Stimulated activated CD8-positive, alpha-beta memory T cell treated with anti-CD3 and anti-CD28 coated beads, Interleukin-7, amount 100 ng/mL, for 48 hours (primary cell): ENCODE data around the gene SHISA6.

Source experiments
- DNase-seq, 2 donors: peaks; one replicate each; pipeline ENCODE4 v3.0.0-alpha.2; 2020; ENCODE audit warnings: low read depth in 1 of 2; ENCODE audit errors: extremely low read depth in 1 of 2

The SHISA6 gene

DNA sequence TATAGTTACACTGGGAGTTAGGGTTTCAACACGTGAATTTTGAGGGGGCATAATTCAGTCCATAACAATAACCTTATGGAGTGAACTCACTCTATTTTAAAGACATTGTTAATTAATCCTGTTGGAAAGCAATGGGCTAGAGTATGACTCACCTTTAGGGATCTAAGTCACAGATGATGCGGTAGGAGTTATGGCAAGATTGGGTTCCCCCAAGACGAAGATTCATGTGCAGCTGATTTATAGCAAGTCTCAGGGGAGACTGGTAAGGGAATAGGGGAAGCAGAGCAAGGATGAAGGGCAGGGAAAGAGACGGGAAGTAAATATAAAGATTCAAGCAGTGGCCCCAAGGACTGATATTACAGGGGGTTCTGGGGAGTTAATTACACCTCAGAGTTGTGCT, 197.7 kb downstream of the SHISA6 start:
- no peak for DNase-seq

DNA sequence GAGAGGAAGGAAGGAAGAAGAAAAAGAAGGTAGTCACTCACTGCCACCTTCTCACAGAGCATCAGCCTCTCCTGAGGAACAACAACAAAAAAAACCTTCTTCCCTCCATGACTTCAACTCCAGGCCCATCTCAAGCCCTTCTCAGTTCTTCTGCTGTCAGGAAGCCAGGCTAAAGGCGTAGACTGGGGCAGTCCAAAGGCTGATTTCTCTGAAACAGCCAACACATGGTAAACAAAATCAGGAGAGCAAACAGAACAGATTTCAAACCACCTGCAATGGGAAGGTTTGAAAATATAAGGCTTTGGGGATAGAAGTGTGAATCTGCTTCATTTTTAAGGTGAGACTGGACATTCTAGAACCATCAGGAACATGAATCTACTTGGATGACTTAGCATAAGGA, 200.0 kb downstream of the SHISA6 start:
- no peak for DNase-seq

DNA sequence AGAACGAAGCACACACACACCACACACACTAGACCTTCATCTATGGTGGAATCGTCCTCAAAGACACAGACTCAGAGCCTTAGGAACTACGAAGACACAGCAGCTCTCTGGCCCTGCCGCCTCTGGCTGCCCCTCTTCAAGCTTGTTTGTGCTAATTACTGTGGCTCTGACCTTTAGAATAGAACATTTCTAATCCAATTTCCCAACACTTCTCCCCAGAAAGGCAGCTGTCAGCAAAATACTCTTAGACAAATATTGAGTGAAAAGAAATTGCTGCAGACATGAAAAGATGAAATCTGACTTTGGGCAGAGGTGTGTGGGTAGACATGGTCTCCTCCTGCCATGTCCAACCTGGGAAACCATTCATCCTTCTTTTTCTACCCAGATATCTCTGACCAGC, 205.3 kb downstream of the SHISA6 start:
- DNase-seq, result no peak

DNA sequence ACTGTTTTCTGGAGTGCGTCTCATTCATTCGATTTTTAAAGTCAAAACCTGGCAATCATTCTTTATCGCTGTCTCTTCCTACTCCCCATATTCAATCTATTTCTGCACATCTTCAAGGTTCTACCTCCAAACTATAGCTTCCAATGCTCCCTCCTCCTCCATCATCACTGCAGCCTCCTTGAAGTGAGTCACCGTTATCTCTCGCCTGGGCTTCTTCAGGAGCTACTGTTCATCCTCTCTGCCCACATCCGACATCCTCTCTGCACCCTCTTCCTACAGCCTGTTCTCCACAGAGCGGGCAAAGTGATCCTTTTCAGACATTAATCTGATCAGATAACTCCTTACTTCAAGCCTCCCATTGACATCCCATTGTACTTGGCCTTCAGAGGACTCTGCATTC, 213.1 kb downstream of the SHISA6 start:
- DNase-seq, result no peak

DNA sequence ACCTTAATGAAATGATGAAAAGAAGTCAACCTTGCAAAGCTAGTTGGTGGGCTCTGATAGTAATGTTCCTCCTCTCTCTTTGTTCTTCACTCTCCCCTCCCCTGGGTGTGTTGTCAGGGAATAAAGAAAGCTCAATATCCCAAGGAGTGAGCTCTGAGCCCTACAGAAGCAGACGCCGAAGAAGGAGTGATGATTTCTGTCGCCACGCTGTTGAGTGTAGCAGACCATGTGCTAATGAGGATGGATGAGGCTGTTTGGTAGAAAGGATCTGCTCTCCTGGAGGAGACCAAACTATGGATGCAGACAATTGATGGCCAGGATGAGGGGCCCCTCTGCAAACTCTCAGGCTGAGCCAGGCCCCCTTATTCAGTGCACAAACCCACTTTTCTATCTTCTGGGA, 217.3 kb downstream of the SHISA6 start:
- DNase-seq, result no peak

DNA sequence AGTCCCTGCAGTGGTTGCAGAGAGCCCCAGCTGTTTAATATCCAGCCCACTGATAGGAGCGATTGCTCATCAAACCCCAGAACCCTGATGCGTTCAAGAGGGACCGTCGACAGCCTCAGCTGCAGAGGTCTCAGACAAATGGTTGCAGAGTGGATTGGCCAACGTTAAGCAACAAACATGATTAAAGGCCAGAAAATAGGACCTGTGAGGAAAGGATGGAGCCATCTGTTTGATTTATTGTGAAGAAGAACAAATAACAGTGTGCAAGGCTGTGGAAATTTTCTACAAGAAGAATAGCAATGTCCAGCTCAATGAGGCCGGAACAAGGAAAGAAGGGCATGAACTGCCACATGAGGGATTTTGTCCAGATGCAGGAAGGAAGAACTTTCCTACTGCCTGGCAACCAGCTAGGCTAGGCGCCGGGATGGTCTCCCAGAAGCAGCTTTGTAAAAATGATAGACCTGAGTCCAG, 218.9 kb downstream of the SHISA6 start:
- no peak for DNase-seq

DNA sequence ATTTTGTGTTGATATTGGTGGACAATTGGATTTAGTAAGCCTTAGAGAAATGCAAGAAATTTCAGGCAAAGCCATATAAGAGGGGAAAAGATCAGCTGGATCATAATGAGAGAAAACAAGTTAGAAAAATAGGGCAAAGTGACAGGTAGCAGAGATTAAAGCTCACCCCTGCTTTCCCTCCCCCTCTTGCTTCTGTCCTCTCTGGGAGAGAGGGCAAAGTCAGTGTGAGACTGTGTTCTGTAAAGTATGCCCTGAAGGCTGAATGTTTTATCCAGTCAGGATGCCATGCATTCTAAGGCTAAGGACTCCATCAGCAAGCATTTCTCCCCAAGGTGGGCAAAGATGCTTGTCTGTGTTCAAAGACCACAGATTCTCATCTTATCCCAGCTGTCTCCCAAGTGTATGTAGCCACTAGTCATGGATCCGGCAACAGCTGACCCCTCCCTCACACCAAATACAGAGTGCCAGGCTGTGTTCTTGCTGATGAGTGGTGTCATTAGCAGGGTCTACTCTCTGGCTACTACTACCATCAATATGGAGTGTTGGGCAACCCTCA, 221.1 kb downstream of the SHISA6 start:
- DNase-seq, result no peak

DNA sequence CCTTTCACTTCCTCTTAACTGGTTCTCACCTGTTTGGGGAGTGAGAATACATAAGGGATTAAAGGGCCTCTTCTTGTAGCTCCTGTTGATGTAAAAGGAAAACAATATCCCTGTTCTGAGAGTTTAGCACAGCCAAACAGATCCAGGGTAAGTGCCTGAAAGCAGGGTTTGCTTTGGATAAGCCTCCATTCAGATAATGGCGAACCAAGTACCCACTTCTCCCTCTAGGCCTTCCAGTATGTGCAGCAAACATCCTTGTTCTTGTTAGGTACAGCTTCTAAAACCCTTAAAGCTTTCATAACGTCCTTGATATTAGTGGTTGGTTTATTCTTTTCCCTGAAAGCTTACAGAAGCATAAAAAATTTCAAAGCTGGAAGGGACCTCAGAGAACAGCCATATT, 226.6 kb downstream of the SHISA6 start:
- DNase-seq, result no peak

DNA sequence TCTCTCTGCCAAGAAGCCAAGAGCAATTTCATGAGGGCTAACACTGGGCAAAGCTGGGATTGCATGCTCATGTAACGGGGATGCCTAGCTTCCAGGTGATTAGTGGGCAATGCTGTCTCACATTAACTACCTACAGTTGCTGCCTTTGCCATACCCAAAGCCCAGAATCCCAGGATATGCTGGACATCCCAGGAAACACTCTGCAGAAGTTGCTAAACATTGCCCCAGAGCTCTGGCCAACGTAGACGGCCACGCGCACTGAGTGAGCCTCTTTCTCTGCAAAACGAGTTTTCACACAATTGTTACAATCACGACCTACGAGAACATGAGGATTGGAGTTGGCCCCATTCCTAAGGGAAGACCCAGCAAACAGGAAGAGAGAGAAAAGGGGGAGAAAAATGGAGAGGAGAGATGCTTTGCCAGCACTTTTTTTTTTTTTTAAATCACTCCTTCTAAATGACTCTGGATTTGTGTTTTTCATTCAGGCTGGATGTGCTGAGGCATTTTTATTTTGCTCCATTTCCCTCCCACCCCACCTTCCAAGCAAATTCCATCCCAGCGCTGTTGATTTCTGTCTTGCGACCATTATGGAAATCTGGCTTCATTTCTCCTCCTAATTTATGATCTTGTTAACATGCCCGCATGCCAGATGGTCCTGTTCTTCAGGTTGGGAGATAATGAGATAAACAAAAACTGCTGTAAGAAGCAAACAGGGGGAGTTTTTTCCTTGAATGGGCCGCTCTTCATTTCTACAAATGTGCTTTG, 244.5 kb downstream of the SHISA6 start:
- no peak for DNase-seq

DNA sequence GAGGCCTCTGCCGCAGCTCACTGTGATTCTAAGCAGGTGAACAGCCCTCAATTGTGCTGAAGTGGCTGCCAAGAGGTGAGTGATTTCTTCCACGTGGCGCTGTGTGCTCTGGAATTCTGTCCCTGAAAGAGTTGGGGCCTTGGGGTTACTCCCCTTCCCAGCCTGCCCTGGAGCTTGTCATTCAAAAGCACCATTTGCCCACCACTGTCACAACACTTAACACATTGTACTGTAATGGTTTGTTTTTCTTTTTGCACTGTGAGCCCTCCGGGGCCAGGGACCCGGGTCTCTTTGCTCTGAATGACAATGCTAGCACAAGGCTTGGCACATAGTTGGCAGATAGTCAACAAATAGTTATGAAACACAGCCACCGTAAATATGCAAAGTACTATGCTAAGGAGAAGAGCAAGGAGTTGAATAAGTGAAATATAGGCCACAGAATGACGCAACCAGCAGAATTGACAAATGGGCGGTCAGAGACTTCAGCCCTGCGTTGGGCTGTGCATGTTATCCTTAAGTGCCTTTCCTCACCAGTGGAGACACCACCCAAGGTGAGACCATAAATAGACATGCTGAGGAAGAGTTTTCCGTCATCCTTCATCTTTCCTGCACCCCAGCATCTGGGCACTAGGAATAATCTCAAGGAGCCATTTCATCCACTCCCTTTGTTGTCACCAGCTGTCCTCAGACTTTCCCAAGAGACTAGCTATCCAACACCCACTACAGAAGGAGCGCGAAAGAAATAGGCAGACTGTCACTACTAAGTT, 245.3 kb downstream of the SHISA6 start:
- no peak for DNase-seq

DNA sequence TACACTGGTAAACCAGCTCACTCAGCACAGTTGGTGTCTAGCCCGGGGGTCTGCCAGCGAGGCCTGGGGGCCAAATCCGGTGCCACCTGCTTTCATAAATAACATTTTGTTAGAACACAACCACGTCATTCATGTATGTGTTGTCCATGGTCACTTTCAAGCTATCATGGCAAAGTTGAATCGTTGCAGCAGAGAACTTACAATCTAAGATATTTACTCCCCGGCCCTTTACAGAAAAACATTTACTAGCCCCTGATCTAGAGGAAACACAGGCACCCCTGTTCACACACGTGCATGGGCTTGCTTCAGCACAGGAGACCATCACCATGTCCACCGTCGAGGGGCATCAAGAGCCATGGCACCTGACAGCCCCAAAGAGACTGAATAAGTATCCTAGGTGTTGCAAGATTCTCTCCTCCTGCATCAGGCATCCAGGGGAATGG, 245.9 kb downstream of the SHISA6 start:
- no peak for DNase-seq

DNA sequence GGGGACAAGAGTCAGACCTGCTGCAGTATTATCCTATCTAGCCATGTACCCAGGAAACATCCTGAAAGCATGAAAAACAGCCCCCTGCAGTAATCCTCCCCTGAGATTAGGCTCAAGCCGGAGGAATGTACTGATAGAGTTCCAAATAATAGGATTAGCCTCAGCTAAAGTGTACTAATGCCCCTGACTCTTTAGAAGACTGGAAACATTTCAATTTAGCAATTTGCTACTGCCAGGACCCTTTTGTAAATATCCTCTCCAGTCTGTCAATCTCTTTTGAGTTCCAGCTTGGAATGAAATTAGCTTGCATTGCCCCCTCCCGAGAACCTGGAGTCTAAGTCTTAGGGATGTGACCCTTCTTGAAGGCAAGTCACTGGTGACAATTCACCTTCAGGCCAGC, 246.5 kb downstream of the SHISA6 start:
- no peak for DNase-seq

DNA sequence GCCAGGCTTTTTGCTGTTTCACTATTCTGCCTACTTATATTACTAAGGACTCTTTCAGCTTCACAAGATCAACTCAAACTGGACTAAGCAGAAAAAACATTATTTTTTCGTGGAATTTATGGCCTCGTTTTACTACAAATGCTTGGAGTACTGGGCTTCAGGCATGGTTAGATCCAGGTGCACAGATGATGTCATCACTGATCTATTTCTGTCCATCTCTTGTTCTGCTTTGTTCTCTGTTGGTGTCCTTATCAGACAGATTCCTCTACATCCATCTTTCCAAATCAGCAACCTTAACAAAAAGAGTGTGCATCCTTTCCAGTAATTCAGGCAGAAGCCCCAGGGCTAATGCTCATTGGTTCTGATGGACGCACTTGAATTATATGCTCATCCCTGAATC, 247.4 kb downstream of the SHISA6 start:
- no peak for DNase-seq

DNA sequence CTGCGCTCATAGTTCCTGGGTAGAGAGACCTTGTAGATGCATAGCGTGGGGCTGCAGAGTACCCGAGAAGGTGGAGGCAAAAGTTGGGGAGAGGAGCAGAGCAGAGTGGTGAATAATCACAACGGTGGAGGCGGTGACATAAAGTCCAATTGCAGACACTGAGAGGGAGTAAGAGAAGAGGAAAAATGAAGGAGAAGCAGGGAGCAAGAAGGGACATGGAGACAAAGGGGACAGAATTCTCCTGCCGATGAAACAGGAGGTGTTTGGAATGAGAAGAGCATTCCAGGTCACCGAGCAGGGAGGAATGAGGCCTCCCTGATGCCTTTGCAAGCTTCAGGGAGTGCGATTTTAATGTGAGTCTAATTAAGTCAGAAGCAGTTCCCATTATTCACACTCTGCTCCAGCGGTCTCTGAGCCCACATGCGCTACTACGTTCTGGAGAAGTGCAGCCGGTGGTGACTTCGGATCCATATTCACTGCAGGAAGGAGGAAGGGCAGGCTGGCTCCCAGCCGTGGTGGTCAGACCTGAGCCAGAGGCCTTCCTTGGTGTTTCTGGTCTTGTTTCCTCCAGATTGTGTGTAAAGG, 249.2 kb downstream of the SHISA6 start:
- DNase-seq, result no peak

DNA sequence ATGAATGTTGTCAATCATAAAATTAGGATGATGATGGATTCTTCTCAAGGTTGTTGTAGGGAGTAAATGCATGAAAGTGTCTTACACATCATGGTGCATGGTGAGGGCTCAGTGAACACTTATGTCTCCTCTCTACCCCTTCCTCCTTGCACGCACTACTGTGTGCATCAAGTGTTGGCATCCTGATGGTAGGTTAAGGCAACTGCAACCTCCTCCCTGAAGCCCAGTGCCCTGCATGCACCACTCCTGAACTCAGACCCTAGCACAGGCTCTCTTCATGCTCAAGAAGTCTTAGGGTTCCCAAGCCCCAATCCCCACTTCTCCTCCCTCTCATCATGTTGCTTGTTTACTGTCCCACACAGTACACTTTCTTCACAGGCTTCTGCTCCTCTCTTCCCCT, 251.5 kb downstream of the SHISA6 start:
- no peak for DNase-seq

DNA sequence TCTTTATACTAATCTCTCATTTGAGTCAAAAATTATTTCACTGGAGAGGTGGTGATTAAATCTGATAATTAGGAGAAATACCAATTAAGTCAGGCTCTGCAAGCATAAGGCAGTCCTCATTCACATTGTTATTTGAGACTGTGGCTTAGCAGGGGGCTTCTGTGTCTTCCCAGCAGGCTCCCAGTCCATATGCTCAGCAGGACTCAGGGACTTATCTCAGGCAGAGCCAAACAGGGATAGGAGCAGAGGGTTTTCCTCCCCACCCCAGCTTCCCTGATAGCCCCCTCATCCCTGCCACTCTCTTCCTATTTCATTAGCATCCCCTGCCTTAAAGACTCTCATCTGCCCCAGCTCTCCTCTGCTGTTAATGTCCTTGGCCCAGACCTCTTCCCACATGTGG, 252.9 kb downstream of the SHISA6 start:
- no peak for DNase-seq

DNA sequence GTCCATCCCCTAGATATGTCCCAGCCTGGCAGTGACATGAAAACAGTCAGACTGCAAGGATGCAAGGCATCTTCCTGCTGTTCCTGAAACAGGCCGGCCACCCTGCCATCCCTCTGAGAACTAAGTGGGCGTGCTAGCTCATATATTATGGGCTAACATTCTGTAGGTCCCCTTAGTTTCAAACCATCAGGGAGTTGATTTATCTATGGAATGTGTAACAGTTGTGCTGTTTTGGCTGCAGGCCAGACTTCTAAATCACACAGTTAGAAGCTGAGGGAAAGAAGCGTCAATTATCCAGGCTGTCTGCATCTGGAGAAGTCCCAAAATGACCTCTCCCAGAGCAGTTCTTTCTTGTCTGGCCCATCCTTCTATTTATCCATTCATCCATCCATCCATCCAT, 254.6 kb downstream of the SHISA6 start:
- no peak for DNase-seq

DNA sequence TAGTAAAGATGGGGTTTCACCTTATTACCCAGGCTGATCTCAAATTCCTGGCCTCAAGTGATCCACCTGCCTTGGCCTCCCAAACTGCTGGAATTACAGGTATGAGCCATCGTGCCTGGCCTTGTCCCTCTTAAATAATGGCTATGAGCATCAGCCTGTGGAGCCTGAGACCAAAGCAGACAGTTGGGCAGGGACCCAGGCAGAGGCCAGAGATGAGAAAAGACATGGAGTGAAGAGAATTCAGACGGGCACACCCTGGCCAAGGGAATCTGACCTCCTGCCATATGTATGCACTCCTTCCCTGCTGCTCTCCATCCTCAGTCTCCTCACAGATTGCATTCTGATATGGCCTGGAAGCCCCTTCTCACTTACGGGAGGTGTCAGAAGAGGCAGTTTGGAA, 258.9 kb downstream of the SHISA6 start:
- no peak for DNase-seq

DNA sequence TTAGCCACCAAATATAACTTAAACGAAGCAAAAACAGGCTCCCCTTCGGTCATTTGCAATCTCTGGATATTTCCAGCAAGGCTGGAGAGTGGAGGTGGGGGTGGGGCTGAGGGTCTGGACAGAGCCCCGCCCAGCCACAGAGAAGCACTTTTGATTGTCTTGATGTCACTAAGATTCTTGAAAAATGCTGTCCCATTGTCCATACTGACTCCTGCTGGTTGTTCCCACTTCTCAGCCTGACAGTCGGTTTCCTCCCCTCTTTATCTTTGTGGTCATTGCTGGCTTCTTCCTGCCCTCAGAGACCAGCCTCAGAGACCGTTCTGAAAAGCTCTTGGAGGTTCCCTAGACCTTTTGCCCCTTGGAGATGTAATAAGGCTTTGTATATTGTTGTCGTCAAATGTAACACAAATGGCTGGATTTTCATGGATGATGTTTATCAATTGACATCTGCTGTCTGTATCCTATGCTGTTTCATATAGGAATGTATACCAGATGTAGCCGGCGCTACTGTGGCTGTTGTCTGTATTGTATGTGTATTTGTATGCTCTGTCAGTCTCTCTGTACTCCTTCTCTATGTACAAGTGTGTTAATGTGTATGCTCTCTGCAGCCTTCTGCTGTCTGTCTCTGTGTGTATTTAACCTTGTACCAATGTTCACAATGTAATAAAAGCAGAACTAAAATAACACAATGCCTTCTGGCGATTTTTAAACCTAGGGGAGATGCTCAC, 262.5 kb downstream of the SHISA6 start:
- no peak for DNase-seq

DNA sequence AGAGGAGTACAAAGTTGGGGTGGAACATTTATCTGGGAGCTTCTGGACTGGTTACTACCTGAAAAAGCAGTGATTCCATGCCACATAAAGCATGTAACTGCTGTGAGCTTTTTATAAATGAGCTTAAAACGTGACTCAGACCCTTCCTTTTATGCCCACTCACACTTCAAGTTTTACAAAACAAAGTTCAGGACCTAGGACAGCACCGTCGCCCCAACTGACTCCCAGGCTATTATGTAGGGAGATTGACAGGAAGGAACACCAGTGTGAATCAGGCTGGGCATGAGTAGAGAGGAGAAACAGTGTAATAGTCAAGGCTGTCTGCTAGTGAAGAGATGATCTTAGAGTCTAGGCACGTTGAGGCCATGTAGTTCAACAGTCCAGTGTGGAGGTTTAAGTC, 265.6 kb downstream of the SHISA6 start:
- no peak for DNase-seq

DNA sequence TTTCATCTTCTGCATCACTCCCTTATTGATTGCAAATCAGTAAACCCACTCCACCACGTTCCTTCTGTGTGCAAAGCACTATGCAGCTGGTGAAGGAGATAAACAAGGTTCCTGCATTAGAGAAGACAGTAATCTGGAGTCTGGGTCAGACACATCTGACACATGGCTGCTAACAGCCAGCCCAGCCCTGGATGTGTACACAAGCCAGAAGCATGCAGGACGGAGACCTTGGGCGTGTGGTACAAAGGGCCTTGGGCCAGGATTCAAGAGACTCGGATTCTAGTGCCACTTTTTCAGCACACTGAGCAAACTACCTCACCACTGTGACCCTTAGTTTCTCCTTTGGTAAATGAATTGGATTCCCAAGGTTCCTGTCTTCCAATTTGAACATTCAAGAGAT, 270.7 kb downstream of the SHISA6 start:
- DNase-seq, result no peak
